ENCODE results near the gene GPR61. TPM values are rescaled to one million over a fixed set of nuclear protein-coding genes. Genes with fewer than 3 reads are reported as not detected.

GPR61 gene
- total and polyA plus RNA-seq, 2 of the 4 experiments (the other 2 are of a cell fraction) = not detected

GRCh38 chr1:109586055-109586454 lies 46.4 kb downstream of the GPR61 start:
- ChIA-PET POLR2A (ENCODE audit: unreplicated experiment) (interaction anchor here (0.5 kb wide), 1 partner anchor 23 kb away, joined by 3 read pairs; no protein-coding TSS in a partner anchor), CTCF (no interaction called here)
- no peak for DNase-seq
- H2BK15ac ChIP-seq (ENCODE audit: low read depth, low read length) = no peak overlapping the region
- H2AK5ac ChIP-seq (ENCODE audit: low read depth, low read length) = no peak overlapping the region
- no peak overlapping the region for H3K4ac ChIP-seq (ENCODE audit: low read depth, low read length)
- no peaks in the 10 kb centered on the region for H3K27me3 ChIP-seq (ENCODE audit: control insufficient read depth, insufficient read depth, low read length)
- H3K9me1 ChIP-seq (ENCODE audit: insufficient read depth, low read length) = 0 out of 2 replicates have a peak, but pooled peaks cover 3% of the 10 kb centered on the region
- no peaks in the 10 kb centered on the region for H3K4me1 ChIP-seq (ENCODE audit: control insufficient read depth, insufficient read depth, low read length)
- no peak overlapping the region for H2BK120ac ChIP-seq (ENCODE audit: low read depth, low read length)
- H3K14ac ChIP-seq (replicated peaks; ENCODE audit: low read depth, low read length) = no peak overlapping the region
- no peak overlapping the region for H3K23ac ChIP-seq (ENCODE audit: low read depth, low read length)
- H2AK9ac ChIP-seq (replicated peaks; ENCODE audit: low read depth, low read length, poor library complexity) = no peak overlapping the region
- H3K9me3 ChIP-seq (ENCODE audit: control insufficient read depth, insufficient read depth, low read length) = no peaks in the 10 kb centered on the region
- H4K20me1 ChIP-seq (ENCODE audit: insufficient read depth, low read length) = no peaks in the 10 kb centered on the region; the same call in 1 of the 2 replicates
- no peak for TF ChIP-seq CEBPB (IDR thresholded peaks at IDR 0.05; ENCODE audit: low read depth, low read length)
- TF ChIP-seq MAFK (IDR thresholded peaks at IDR 0.05; ENCODE audit: low read depth, low read length) = no peak
- no peak for TF ChIP-seq POLR2A (IDR thresholded peaks at IDR 0.05; ENCODE audit: low read depth, low read length)
- no peak for TF ChIP-seq MXI1 (IDR thresholded peaks at IDR 0.05; ENCODE audit: borderline replicate concordance, low read depth, low read length)
- intact Hi-C loops (cut with micrococcal nuclease) = no loop called here
- H3K4me3 ChIP-seq (ENCODE audit: insufficient read depth, low read depth, low read length) = no peak overlapping the region
- H4K8ac ChIP-seq (ENCODE audit: low read depth in 2 of 2, low read length in 2 of 2) = no peak overlapping the region
- no CpG with 5 or more reads among the region's 3 CpGs for WGBS, 2 experiments (ENCODE audit: extremely low coverage in 2 of 2, insufficient read length in 1 of 2)
- H4K5ac ChIP-seq (ENCODE audit: low read depth, low read length) = no peak overlapping the region
- H3K27ac ChIP-seq (ENCODE audit: insufficient read depth, low read length) = no peak overlapping the region
- H3K36me3 ChIP-seq (ENCODE audit: control insufficient read depth, insufficient read depth, low read length) = peaks cover 34% of the 10 kb centered on the region
- no peak overlapping the region for H2BK20ac ChIP-seq (ENCODE audit: low read depth, low read length)
- H3K79me1 ChIP-seq (ENCODE audit: low read depth in 1 of 2, low read length in 2 of 2) = peaks cover 29 to 32% of the 10 kb centered on the region in 2 experiments
- H2AFZ ChIP-seq (replicated peaks; ENCODE audit: low read length, poor library complexity) = no peak overlapping the region
- H2BK5ac ChIP-seq (ENCODE audit: low read depth, low read length, poor library complexity, severe bottlenecking) = no peak overlapping the region
- no TSS peak for BruUV-seq (replicated peaks)
- H3K9ac ChIP-seq (ENCODE audit: low read depth, low read length) = no peak overlapping the region
- H3K18ac ChIP-seq (ENCODE audit: low read depth, low read length) = no peak overlapping the region
- in situ Hi-C loops (cut with MboI; ENCODE audit: low sequenced_read_pairs) = no loop called here
- H4K91ac ChIP-seq (ENCODE audit: insufficient read depth, low read depth, low read length) = no peak overlapping the region
- H3K4me2 ChIP-seq (ENCODE audit: low read depth, low read length) = no peak overlapping the region
- no peak for ATAC-seq (ENCODE audit: low read depth)
- H3K56ac ChIP-seq (ENCODE audit: extremely low read depth, insufficient read depth, low read length) = no peak overlapping the region
- dilution Hi-C loops (cut with HindIII; ENCODE audit: low sequenced_read_pairs, unreplicated experiment) = no loop called here
